Suprapubic skin (tissue), 4 donors: Measurements from ENCODE around the gene ATXN7L3.

Source experiments
- CTCF ChIP-seq, 2 donors: fragments of 200-600 bp in 1 of 2; fragments of 450-650 bp in 1 of 2; sonication (generic) in 1 of 2; IDR thresholded peaks; one replicate each; pipeline ENCODE4 v1.5.1; 2016 to 2019; ENCODE audit warnings: antibody characterized with exemption in 2 of 2, mild to moderate bottlenecking in 1 of 2, moderate library complexity in 1 of 2
- POLR2A ChIP-seq, 2 donors: fragments of 450-650 bp; IDR thresholded peaks; one replicate each; pipeline ENCODE4 v1.6.1; 2017; ENCODE audit warnings: antibody characterized with exemption in 2 of 2, mild to moderate bottlenecking in 2 of 2, moderate library complexity in 2 of 2
- POLR2AphosphoS5 ChIP-seq, 3 donors: sonication (generic); formaldehyde crosslinking; IDR thresholded peaks; one replicate each; pipeline ENCODE4 v1.6.1; 2017; ENCODE audit warnings: antibody characterized with exemption in 3 of 3

GRCh38 chr17:44191941-44192496 is 7.7 kb downstream of the ATXN7L3 start:
- TF ChIP-seq CTCF (IDR thresholded peaks at IDR 0.05) = no peak
- no peak for TF ChIP-seq POLR2A (IDR thresholded peaks at IDR 0.05)
- no peak for TF ChIP-seq POLR2AphosphoS5 (IDR thresholded peaks at IDR 0.05)
